Measurements from ENCODE around the gene CDC42SE1.

- TF ChIP-seq, protein P1, sequence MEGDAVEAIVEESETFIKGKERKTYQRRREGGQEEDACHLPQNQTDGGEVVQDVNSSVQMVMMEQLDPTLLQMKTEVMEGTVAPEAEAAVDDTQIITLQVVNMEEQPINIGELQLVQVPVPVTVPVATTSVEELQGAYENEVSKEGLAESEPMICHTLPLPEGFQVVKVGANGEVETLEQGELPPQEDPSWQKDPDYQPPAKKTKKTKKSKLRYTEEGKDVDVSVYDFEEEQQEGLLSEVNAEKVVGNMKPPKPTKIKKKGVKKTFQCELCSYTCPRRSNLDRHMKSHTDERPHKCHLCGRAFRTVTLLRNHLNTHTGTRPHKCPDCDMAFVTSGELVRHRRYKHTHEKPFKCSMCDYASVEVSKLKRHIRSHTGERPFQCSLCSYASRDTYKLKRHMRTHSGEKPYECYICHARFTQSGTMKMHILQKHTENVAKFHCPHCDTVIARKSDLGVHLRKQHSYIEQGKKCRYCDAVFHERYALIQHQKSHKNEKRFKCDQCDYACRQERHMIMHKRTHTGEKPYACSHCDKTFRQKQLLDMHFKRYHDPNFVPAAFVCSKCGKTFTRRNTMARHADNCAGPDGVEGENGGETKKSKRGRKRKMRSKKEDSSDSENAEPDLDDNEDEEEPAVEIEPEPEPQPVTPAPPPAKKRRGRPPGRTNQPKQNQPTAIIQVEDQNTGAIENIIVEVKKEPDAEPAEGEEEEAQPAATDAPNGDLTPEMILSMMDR (IDR thresholded peaks at IDR 0.05 in 4 of 5, conservative IDR thresholded peaks at IDR 0.05 in 1 of 5), result no peak
- TF ChIP-seq POLR2A (IDR thresholded peaks at IDR 0.05), result no peak
Measured at GRCh38 chr1:151001602-151002001, 57.8 kb downstream of the CDC42SE1 start.
